Dermis lymphatic vessel endothelial cell (primary cell): ENCODE measurements around the gene YWHAB. TPM values are rescaled to one million over a fixed set of nuclear protein-coding genes. Genes with fewer than 3 reads are reported as not detected.

Experiments
- total RNA-seq: library from RNA; depleted of rRNA; stranded (reverse); fragments of >200 nt; gene quantifications from 2 replicates; pipeline ENCODE4 v1.2.1, GENCODE V29; 2014

YWHAB gene
- 95.7 and 136 TPM in 2 replicates for total RNA-seq

DNA sequence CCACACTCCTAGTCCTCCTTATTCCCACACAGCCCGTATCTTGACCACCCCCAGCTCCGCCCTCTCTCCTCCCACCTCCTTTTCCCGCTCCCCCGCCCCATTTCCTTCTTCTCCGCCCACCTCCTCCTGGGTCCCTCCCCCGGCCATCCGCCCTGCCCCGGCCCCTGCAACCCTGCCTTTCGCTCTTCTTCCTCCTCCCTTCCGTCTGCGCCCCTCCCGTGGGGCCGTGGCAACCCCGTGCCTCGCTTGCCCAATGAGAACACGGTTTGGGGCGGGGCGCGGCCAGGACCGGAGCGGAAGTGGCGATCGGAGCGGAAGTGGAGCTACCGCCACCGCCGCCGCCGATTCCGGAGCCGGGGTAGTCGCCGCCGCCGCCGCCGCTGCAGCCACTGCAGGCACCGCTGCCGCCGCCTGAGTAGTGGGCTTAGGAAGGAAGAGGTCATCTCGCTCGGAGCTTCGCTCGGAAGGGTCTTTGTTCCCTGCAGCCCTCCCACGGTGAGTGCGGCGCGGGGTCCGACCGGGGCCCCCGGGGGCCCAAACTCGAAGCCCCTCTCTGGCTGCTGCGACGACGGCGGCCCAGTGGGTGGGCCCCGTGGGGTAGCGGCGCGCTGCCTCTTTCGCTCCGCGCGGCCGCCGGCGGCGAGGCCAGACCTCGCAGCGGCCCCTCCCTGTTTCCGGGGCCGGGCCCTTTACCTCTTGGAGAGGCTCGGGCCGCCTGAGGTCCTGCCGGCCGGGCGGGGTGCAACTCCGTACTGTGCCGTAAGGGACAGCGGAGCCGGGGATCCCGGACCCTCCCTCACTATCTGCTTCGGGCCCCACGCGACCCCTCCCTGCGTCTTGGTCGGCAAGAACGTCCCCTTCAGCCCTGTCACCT lies at the start of gene YWHAB:
Gene YWHAB (plus strand): TSS at position 314 of the 874 bp plus-strand sequence. CDS start 15,829 bp downstream, outside the sequence.

GRCh38 chr20:44909872-44910689 lies 24.6 kb downstream of the YWHAB start, which contains the start of gene PABPC1L:
TSS of gene PABPC1L (plus strand) at chr20:44910060. CDS start at chr20:44910144, 84 bp downstream.

Other genes with a start within 250 kb of the YWHAB start
- 13.8 and 46.5 TPM in 2 replicates for gene ADA, start 234.0 kb upstream of the YWHAB start, total RNA-seq
- under 0.01 TPM in 1 of 2 replicates, not detected in the other for gene CCN5, start 170.3 kb upstream of the YWHAB start, total RNA-seq
- gene KCNK15, start 139.8 kb upstream of the YWHAB start, total RNA-seq, result under 0.01 TPM in 1 of 2 replicates, not detected in the other
- gene RIMS4, start 75.2 kb upstream of the YWHAB start, total RNA-seq, result not detected in 2 replicates
- 1.0 and 1.2 TPM in 2 replicates for gene PABPC1L, start 24.4 kb downstream of the YWHAB start, total RNA-seq
- gene TOMM34, start 74.7 kb downstream of the YWHAB start, total RNA-seq, result 9.9 and 18.7 TPM in 2 replicates
- 14.6 and 20.5 TPM in 2 replicates for gene STK4, start 80.8 kb downstream of the YWHAB start, total RNA-seq
- gene KCNS1, start 215.4 kb downstream of the YWHAB start, total RNA-seq, result 0.09 and 0.11 TPM in 2 replicates
- gene WFDC5, start 229.5 kb downstream of the YWHAB start, total RNA-seq, result not detected in 2 replicates
- not detected in 2 replicates for gene WFDC12, start 238.8 kb downstream of the YWHAB start, total RNA-seq